LNCaP clone FGC (cell line): ENCODE measurements around the gene MSH5.

Source experiments
- DNase-seq: peaks from one replicate; pipeline ENCODE4 v3.0.0-alpha.2; 2011; ENCODE audit warnings: low read depth
- H3K4me3 ChIP-seq: 2 replicates; pipeline ENCODE4 v1.5.1; 2011; ENCODE audit warnings: mild to moderate bottlenecking, low read depth, low read length, control low read depth
- CTCF ChIP-seq: IDR thresholded peaks from 2 replicates; pipeline ENCODE4 v1.5.1; 2012; ENCODE audit warnings: mild to moderate bottlenecking; ENCODE audit not compliant: control insufficient read depth, insufficient read depth; ENCODE audit errors: extremely low read depth

The MSH5 gene

GRCh38 chr6:31775184-31775583 lies 35.4 kb downstream of the MSH5 start:
- TF ChIP-seq CTCF: no peak
- DNase-seq: no peak
- H3K4me3 ChIP-seq: no peak overlapping the region

GRCh38 chr6:31775633-31776484 lies 36.1 kb downstream of the MSH5 start:
- H3K4me3 ChIP-seq: no peak overlapping the region
- no peak for TF ChIP-seq CTCF
- no peak for DNase-seq

- no peak for TF ChIP-seq CTCF
- no peak for DNase-seq
- H3K4me3 ChIP-seq: no peak overlapping the region
Observed at GRCh38 chr6:31776485-31776988, 36.7 kb downstream of the MSH5 start.

- no peak within 1 kb of the TSS for H3K4me3 ChIP-seq
- TF ChIP-seq CTCF: no peak
- DNase-seq: peak; percentile 30
Observed at GRCh38 chr6:31776989-31777666, 37.3 kb downstream of the MSH5 start, which contains the start of gene VWA7. Gene VWA7 (minus strand): TSS chr6:31777328. CDS start chr6:31776779, 549 bp downstream.

GRCh38 chr6:31777667-31778050 lies 37.9 kb downstream of the MSH5 start:
- H3K4me3 ChIP-seq: no peak overlapping the region
- DNase-seq: no peak
- TF ChIP-seq CTCF: no peak

- DNase-seq: no peak
- no peak for TF ChIP-seq CTCF
- H3K4me3 ChIP-seq: no peak overlapping the region
Observed at GRCh38 chr6:31778193-31778592, 38.4 kb downstream of the MSH5 start.
